ENCODE data around the gene ARL3.
"Not testable (repeated sequence)": the region's sequence is repeated elsewhere in the genome, so short reads cannot be mapped to it uniquely, and the experiment has no call there.

ARL3 gene

DNA sequence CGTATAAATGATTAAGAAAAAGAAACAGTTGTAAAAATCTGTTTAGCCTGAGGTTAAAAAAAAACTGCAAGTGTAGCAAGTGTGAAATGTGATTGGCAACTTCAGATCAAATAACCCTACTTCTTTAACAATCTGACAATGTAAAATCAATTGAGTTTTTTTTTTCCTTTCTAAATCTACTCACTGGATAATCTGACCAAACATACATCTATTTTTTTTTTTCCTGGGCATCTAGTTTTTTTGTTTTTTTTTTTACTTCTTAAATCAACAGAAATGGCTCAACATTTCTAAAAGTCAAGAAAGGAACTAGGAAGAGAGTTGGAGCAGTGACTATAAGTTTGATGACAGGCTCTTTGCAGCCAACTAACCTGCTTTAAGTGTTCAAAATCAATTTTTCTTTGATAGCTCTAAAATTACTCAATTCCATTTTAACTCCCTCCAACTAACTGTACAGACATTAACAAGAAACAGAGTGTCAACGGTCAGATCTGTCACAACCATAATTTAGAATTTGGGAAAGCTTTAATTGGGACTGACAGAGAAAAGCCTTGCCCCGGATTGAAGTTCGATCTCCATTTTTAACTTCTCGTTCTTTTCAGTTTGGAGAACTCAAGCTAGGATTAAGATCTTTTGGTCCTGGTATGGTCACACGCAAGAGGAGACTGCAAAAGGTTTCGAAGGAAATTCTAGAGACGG lies 1.2 kb downstream of the ARL3 start:
- H3K27ac ChIP-seq: peak overlapping the region in 20 of 21 experiments; percentile 1 to 91 (median 82)
- peak overlapping the region; percentile 84 to 97 (median 90) for H3K4me3 ChIP-seq

DNA sequence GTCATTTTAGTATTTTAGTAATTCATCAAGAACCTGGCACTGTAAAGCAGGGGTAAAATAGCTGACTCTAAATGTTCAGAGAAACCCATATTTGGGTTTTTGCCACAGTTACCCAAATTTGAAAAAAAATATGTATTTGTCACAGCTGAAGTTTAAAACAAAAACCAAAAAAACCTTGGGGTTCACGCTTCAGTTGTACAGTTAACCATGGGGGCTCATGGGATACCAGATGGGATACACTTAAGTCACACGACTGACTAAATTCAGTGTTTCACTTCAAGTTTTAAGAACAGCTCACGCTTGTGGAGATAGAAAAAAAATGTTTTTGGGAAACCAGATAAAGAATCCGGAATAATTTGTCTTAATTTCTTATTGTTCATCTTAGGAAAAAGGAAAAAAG lies 2.1 kb downstream of the ARL3 start:
- H3K4me3 ChIP-seq: no peak overlapping the region
- H3K27ac ChIP-seq: peak overlapping the region in 4 of 21 experiments; percentile 1 to 20 (median 5)

DNA sequence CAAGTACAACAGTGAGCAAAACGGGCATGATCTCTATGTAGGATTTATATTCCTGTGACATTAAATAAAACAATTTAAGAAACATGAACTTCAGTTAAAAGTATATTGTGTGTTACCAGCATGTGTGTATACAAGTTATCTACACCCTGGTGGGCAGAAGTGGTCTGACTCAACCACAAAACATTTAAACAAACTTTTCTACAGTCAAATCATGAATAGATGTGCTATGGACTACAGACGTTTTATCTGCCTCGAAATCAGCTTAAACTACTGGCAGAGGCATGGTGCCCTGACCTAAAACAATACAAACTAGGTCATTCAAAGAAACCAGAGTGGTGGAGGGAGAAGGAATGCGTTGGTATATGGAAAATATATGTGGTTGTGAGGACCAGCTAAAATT lies 3.6 kb downstream of the ARL3 start:
- Histone ChIP-seq H3K27ac (peak overlapping the region in 3 of 21 experiments; percentile 3 to 51 (median 27)), H3K4me3 (no peak overlapping the region)

DNA sequence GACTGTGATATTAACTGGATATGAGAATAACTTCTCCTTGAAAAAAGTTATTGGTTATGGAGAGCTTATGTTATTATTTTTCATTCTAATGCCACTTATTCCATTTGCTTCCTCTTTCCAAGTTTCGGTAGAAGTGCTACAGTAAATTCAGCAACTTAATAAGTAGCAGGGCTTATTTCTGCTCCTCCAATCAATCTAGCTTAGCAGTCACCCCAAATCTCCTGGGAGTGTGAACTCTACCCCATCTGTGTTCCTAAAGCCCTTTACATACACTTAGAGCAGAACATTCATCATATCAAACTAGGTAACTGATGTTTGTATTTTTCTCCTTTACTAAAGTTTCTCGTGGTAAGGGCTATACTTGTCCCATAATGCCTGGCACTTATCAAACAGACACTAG lies 8.7 kb downstream of the ARL3 start:
- Histone ChIP-seq H3K4me3 (no peak overlapping the region), H3K27ac (peak overlapping the region in 2 of 21 experiments; percentile 5 to 14)

DNA sequence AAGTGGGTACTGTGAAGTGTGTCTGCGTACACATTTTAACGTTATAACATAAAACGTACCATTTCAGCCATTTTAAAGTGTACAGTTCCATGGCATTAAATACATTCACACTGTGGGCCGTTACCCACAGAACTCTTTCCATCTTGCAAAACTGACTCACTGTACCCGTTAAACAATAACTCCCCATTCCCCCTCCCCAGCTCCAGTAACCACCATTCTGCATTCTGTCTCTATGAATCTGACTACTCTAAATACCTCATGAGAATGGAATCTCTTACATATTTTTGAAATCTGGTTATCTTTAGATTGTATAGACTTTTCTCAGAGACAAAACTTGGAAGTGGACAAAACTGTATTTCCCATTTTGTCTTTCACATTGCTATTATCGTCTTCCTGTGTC lies 9.3 kb downstream of the ARL3 start:
- Histone ChIP-seq H3K27ac (peak overlapping the region in 1 of 21 experiments; percentile 14), H3K4me3 (no peak overlapping the region)

DNA sequence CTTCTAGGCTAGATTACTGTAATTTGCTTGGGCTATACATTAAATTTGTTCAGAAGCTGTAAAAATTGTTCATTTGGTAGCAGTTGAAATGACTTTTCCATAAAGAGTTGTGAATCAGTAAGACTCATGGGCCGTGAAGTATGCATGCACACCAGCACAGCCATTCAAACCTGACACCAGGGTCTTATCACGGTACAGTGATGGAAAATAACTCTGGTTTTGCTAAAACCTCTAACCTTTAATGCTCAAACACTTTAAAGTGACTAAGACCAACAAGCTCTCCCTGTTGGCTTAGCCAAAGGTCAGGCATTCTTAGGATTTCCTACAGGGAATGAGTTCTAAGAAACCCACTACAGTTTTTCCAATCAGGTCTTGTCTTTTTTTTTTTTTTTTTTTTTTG lies 11.5 kb downstream of the ARL3 start:
- Histone ChIP-seq H3K4me3 (no peak overlapping the region), H3K27ac (no peak overlapping the region)

DNA sequence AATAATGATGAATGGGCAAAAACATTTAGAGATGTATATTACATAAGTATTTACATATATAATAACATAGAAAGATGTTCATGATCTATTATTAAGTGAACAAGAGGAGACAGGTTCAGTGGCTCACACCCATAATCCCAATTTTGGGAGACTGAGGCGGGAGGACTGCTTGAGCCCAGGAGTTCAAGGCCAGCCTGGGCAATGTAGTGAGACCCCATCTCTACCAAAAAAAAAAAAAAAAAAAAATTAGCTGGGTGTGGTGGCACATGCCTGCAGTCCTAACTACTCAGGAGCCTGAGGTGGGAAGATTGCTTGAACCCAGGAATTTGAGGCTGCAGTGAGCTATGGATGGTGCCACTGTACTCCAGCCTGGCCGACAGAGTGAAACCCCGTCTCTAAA lies 12.4 kb downstream of the ARL3 start:
- H3K27ac ChIP-seq: no peak overlapping the region
- no peak overlapping the region for H3K4me3 ChIP-seq

DNA sequence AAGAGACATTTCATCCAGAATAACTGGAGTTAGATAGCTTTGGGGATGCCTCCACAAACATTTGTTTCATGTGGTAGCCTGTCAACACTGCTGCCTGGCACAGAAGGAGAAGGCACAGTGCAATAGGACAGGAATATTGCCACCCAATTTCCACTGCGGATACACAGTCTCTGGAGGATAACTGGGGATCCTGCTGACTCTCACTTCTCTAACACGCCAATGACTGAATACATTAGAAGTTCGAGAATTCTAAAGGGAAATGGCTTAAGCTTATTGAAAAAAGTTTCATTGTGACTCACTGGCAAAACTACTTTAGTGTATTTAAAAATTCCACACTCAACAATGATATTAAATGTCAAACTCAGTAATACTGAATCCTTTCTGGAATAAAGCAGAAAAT lies 12.9 kb downstream of the ARL3 start:
- no peak overlapping the region for H3K4me3 ChIP-seq
- H3K27ac ChIP-seq: no peak overlapping the region

DNA sequence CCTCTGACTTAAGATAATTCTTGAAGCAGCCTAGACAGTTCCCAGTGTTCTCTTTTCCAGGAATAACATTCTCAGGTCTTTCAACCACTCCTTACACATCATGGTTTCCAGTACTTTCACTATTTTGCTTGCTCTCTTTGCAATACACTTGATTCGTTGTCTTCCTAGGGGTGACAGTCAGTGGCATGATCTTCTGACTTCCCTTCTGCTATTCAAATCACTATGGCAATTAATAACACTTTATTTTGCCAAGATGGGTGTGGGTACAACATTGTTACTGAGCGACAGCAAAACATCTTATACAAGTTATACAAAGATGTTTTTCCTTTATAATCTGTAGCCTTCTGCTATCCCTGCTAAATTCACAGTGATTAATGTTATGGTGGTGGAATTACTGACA lies 15.3 kb downstream of the ARL3 start:
- H3K27ac ChIP-seq: peak overlapping the region in 1 of 21 experiments; percentile 35
- no peak overlapping the region for H3K4me3 ChIP-seq

DNA sequence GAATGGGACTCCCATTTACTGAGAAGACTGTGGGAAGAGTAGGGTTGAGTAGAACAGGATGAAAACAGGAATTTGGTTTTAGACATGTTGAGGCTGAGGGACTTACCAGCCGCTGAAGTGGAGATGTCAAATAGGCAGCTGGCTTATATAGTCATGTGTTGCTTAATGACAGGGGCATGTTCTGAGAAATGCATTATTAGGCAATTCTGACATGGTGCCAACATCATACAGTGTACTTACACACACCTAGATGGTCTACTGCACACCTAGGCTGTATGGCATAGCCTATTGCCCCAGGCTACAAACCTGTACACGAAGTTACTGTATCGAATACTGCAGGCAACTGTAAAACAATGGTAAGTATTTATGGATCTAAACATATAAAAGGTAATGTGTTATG lies 17.5 kb downstream of the ARL3 start:
- Histone ChIP-seq H3K4me3 (no peak overlapping the region), H3K27ac (no peak overlapping the region)

DNA sequence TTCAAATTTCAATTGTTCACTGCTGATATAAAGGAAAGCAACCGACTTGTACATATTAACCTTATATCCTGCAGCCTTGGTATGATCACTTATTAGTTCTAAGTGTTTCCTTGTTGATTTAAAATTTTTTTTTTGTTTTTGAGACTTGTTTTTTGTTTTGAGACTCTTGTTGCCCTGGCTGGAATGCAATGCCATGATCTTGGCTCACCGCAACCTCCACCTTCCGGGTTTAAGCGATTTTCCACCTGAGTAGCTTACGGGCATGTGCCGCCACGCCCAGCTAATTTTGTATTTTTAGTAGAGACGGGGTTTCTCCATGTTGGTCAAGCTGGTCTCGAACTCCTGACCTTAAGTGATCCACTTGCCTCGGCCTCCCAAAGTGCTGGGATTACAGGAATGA lies 18.8 kb downstream of the ARL3 start:
- H3K4me3 ChIP-seq, H3K27ac ChIP-seq: not testable (repeated sequence)

DNA sequence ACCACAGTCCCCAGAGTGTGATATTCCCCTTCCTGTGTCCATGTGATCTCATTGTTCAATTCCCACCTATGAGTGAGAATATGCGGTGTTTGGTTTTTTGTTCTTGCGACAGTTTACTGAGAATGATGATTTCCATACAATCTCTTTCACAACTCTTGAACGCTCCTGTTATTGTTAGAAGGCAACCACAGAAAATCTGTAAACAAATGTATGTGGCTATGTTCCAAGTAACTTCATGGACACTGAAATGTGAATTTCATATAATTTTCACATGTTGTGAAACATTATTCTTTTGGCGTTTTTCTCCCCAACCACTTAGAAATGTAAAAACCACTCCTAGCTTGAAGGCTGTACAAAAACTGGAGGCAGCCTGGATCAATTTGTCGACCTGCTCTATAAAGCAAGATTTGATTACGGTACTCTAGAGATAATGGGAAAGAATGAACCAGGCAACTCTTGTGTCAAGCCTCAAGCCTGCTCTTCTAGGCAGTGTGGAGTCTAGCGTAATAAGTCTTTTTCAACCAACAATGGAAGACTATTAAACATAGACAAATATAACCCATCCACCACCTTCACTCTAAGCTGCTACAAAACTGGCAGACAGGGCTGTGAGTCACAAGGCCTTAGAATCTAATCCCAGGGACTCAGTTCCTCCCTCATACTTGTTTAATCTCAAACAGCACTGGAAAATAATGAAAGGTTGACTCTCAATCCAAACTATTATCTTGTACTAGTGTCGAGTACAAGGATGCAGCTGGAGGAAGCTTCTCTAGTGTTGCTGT lies 22.7 kb downstream of the ARL3 start:
- Histone ChIP-seq H3K27ac (peak overlapping the region in 3 of 21 experiments; percentile 20 to 60 (median 42)), H3K4me3 (no peak overlapping the region)

DNA sequence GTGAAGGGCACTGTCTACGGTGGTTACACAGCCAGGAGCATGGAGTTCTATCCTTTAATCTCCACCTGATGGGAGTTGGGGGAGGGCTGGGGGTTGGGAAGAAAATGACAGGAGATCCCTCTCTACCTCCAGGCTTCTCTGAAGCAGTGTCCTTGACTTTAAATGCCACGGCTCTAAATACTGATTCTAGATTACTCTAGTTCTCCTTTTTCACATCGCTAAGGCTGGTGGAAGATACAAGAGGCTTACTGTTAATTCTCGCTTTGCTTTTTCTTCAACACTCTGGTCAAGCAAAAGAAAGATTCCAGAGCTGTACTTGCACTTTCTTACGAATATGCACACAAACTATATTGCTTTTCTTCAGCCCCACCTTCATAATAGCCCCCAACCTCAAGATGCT lies 30.5 kb downstream of the ARL3 start:
- Histone ChIP-seq H3K27ac (no peak overlapping the region), H3K4me3 (no peak overlapping the region)

DNA sequence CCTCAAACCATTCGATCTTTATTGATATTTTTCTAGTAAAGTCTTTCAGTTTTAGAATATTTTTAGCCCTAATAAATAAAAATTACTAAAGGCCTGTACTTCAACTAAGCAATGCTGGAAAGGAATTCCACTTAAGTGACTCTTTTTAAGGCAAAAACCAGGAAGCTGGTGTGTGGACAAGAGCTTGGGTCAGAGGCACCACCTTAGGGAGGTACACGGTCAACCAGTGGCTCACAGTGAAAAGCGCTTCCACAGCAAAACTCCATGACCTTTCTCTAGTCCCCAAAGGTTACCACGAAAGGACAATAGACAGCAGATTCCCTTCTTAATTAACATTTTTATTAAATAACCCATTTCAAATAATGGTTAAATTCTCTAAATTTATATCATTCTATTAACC lies 31.2 kb downstream of the ARL3 start:
- Histone ChIP-seq H3K4me3 (no peak overlapping the region), H3K27ac (no peak overlapping the region)

DNA sequence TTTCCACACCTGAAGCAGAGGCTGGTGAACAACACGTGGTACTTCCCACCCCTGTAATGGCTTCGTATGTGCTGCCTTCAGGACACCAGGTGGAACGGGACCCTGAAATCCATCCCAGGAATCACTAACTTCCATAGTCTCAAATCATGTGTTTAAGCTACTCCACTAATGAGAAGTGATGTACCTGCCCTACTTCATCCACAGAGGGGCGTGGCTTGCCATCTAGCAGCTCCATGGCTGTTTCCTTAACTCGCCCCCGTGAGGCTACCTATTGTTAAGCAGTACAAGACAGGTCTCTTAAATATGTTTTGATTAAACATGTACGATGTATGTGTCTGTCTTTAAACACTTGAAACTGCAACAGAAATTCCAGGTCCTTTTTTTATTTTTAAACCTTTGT lies 31.8 kb downstream of the ARL3 start:
- no peak overlapping the region for H3K27ac ChIP-seq

DNA sequence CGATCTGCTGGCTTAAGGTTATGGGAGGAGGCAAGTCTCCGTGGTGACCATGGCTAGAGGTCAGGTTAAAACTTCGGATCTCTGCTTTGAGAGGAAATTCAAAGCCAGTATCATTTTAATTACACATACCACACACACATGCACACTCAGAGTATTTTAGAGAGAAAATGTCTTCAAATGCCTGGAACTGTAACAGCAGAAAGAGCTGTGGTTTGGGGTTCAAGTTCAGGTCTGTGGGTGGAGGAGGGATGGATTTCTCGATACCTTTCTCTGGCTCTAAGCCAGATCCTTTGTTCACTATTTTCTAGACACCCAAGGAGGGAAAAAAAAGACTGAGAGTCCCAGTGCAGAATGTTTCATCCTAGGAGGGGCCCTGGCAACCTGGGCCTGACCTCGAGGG lies 32.5 kb downstream of the ARL3 start:
- Histone ChIP-seq H3K27ac (no peak overlapping the region), H3K4me3 (no peak overlapping the region)

More for the DNA sequence above, 31.8 kb downstream of the ARL3 start:
- no peak overlapping the region for H3K4me3 ChIP-seq

DNA sequence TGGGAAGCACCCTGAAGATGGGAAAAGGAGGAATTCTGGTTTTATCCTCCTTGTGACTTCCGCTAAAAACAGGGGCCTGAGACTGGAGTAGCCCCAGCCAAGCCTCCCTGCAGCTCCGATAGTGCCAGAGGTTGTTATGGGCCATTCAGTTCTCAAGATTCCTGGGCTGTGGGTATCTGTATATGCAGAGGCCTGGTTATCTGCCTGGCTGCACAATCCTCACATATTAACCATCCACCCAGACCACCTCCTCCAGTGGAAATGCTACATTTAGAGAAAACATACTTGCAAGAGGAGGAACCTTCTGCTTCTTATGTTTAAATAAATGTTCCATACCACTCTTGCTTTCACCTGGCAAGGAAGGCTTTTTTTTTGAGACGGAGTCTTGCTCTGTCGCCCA lies 34.6 kb downstream of the ARL3 start:
- H3K27ac ChIP-seq: peak overlapping the region in 1 of 21 experiments; percentile 24
- H3K4me3 ChIP-seq: no peak overlapping the region

DNA sequence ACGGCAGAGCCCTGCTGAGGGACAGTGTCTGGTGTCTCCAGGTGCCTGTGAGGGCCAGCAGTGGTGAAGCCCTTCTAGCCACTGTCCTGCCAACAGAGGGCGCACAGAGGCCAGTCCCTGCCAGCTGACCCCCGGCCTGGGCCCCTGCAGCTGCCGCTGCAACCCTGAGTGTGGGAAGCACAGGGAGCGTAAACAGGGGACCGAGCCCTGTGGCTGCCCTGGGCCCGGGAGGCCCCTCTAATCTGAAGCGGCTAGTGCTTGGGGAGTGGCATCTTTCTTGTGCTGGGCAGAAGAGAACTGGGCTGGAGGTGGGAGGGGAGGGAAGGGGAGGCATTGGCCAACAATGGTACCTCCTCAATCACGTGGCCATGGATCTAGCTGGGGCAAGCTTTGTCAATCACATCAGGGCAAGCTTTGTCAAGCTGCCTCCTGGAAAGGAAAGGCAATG lies 35.3 kb downstream of the ARL3 start:
- H3K27ac ChIP-seq: peak overlapping the region in 5 of 21 experiments; percentile 6 to 24 (median 21)
- H3K4me3 ChIP-seq: peak overlapping the region in 1 of 7 experiments; percentile 8

DNA sequence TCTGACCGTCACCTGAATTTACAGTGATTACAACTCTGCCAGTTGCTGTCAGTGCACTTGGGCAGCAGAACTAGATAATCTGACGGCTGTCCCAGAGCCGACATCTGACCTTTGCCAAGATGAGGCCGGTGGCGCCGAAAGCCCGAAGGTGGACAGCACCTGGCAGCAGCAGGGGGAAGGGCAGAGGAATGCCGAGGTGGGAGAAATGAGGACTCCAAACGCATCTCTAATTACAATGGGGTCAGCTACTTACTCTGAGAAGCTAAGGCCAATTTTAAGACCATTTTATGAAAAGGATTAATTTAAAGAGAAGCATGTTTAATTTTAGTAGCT lies 36.2 kb downstream of the ARL3 start:
- peak overlapping the region in 6 of 21 experiments; percentile 20 to 86 (median 66) for H3K27ac ChIP-seq

DNA sequence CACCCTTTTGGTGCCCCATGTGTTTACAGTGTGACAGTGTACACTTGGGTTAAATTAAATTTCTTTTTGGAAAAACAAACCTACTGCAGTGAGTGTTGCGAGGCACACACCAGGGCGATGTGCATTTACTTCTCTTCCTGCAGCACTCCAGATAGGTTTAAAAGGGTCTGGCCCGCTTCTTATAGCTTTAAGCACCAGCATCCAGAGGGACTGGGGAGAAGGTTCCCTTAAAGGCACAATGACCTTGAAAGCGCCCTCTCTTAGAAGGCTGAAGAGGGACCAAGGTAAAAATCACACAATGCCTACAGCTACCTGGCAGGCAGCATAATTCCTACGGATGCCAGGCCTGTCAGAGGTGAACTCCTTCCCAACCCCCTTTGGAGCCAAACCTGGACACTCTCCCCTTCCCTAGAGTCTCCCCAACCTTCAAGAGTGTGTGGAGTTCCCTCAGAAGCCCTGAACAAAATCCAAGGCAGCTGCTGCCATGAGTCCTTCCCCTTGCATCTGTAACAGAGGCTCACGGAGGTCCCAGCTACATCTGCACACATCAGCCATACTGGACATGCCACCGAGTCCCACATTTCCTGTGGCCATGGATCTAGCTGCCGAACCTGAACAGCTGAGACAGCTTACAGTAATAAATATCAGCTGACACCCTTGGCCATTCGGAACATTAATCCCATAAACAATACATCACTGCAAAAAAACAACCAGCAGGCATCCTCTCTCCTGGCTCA lies 36.7 kb downstream of the ARL3 start:
- H3K27ac ChIP-seq: peak overlapping the region in 14 of 21 experiments; percentile 11 to 86 (median 68)
- no peak overlapping the region for H3K4me3 ChIP-seq

More for the DNA sequence above, 36.2 kb downstream of the ARL3 start:
- no peak overlapping the region for H3K4me3 ChIP-seq
